AG04449 (cell line): ENCODE data around the gene PBX3.
A peak's percentile ranks its signal among the peaks of the same experiment; 100 is the strongest.

ENCODE experiments used
- CTCF ChIA-PET: fragments of 350-600 bp; formaldehyde crosslinking; extraction: SDS; loops from one replicate; lab custom pipeline; 2021; ENCODE audit warnings: antibody characterized with exemption; lab: Yijun Ruan, JAX
- POLR2A ChIA-PET: fragments of 400-600, 350-600 bp; formaldehyde crosslinking; extraction: SDS; loops from one replicate; lab custom pipeline; 2020; ENCODE audit warnings: antibody characterized with exemption, inconsistent platforms; lab: Yijun Ruan, JAX
- DNase-seq: peaks from one replicate; pipeline ENCODE4 v3.0.0-alpha.2; 2010; ENCODE audit warnings: low read depth, low spot score
- H3K4me3 ChIP-seq: 2 replicates; pipeline ENCODE4 v1.5.1; 2011; ENCODE audit warnings: low read depth, mild to moderate bottlenecking, control low read depth, low read length
- CTCF ChIP-seq: IDR thresholded peaks from one replicate; pipeline ENCODE4 v1.5.1; 2011; ENCODE audit warnings: mild to moderate bottlenecking, moderate library complexity, low read length, control low read depth, inconsistent platforms; ENCODE audit not compliant: insufficient read depth; ENCODE audit errors: missing control alignments

The PBX3 gene

DNA sequence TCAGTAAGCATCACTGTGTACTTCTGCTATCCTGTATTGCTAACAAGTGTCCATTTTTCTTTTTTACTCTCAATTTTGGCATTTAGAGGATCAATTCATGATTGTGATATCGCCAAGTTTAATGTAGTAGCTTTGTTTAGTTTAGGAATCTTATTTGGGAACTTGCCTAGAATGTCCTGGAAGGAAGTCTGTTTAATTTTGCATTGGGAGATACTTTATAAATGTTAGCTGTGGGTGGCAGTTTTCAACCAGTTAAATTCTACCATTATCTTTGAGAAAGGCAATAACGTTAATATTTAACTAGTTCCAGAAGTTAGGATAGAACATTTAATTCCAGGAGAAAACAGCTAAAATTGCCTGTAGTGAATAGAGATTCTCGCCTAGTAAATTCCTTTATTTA lies 78.6 kb downstream of the PBX3 start:
- H3K4me3 ChIP-seq = no peak overlapping the region
- ChIA-PET POLR2A (no interaction called here), CTCF (no interaction called here)
- no peak for TF ChIP-seq CTCF
- DNase-seq = no peak

GRCh38 chr9:125826850-125827249 lies 79.7 kb downstream of the PBX3 start:
- H3K4me3 ChIP-seq = no peak overlapping the region
- CTCF ChIA-PET = no interaction called here
- TF ChIP-seq CTCF = no peak
- POLR2A ChIA-PET = no interaction called here
- DNase-seq = no peak

GRCh38 chr9:125829743-125830142 lies 82.6 kb downstream of the PBX3 start:
- DNase-seq = no peak
- no peak for TF ChIP-seq CTCF
- POLR2A ChIA-PET = no interaction called here
- H3K4me3 ChIP-seq = peak overlapping the region; percentile 54
- CTCF ChIA-PET = interaction anchor here (1.0 to 1.1 kb wide), 2 partner anchors 9 to 422 kb away, joined by 3 to 4 read pairs; no protein-coding TSS in a partner anchor

- CTCF ChIA-PET = interaction anchor here (0.7 to 1.1 kb wide), 2 partner anchors 424 to 666 kb away, joined by 3 to 4 read pairs; no protein-coding TSS in a partner anchor
- no peak for TF ChIP-seq CTCF
- no peak overlapping the region for H3K4me3 ChIP-seq
- no peak for DNase-seq
- POLR2A ChIA-PET = no interaction called here
These were observed 83.9 kb downstream of the PBX3 start for GRCh38 chr9:125831054-125831453.

GRCh38 chr9:125831616-125832015 lies 84.4 kb downstream of the PBX3 start:
- no peak overlapping the region for H3K4me3 ChIP-seq
- CTCF ChIA-PET = no interaction called here
- no peak for DNase-seq
- POLR2A ChIA-PET = no interaction called here
- TF ChIP-seq CTCF = no peak

DNA sequence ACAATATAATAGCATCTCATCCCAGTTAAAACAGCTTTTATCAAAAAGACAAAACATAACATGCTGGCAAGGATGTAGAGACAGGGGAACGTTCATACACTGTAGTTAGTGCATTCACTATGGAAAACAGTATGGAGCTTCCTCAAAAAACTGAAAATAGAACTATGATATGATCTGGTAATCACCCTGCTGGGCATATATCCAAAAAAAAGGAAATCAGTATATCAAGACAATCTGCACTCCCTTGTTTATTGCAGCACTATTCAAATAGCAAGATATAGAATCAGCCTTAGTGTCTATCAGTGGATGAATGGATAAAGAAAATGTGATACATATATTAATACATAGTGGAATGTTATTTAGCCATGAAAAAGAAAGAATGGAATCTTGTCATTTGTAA lies 88.5 kb downstream of the PBX3 start:
- CTCF ChIA-PET = no interaction called here
- DNase-seq = no peak
- TF ChIP-seq CTCF = no peak
- POLR2A ChIA-PET = no interaction called here
- no peak overlapping the region for H3K4me3 ChIP-seq
